ENCODE results near the gene ASB18. TPM values are rescaled to one million over a fixed set of nuclear protein-coding genes. Genes with fewer than 3 reads are reported as not detected.
A peak's percentile ranks its signal among the peaks of the same experiment; 100 is the strongest.

The ASB18 gene
- total and polyA plus RNA-seq, 2 experiments from 2014 or later, result not detected

- TF ChIP-seq STAT1 (IDR thresholded peaks at IDR 0.05; ENCODE audit: unreplicated experiment) (no peak), JUNB (IDR thresholded peaks at IDR 0.05; ENCODE audit: unreplicated experiment) (no peak), REST (IDR thresholded peaks at IDR 0.05; ENCODE audit: unreplicated experiment) (no peak), ZNF114 (CRISPR knock-in tag; IDR thresholded peaks at IDR 0.05) (no peak), ZNF331 (CRISPR knock-in tag; IDR thresholded peaks at IDR 0.05; ENCODE audit: low read depth) (no peak), EZH2 (IDR thresholded peaks at IDR 0.05; ENCODE audit: low read depth, unreplicated experiment) (no peak), EZH2phosphoT487 (IDR thresholded peaks at IDR 0.05; ENCODE audit: unreplicated experiment) (no peak), POLR2AphosphoS5 (IDR thresholded peaks at IDR 0.05; ENCODE audit: low read depth) (no peak)
- TF ChIP-seq, protein P1, sequence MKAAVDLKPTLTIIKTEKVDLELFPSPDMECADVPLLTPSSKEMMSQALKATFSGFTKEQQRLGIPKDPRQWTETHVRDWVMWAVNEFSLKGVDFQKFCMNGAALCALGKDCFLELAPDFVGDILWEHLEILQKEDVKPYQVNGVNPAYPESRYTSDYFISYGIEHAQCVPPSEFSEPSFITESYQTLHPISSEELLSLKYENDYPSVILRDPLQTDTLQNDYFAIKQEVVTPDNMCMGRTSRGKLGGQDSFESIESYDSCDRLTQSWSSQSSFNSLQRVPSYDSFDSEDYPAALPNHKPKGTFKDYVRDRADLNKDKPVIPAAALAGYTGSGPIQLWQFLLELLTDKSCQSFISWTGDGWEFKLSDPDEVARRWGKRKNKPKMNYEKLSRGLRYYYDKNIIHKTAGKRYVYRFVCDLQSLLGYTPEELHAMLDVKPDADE (IDR thresholded peaks at IDR 0.05), result peak; percentile 37; the same call in 1 of the 2 replicates
- TF ChIP-seq, protein P2, sequence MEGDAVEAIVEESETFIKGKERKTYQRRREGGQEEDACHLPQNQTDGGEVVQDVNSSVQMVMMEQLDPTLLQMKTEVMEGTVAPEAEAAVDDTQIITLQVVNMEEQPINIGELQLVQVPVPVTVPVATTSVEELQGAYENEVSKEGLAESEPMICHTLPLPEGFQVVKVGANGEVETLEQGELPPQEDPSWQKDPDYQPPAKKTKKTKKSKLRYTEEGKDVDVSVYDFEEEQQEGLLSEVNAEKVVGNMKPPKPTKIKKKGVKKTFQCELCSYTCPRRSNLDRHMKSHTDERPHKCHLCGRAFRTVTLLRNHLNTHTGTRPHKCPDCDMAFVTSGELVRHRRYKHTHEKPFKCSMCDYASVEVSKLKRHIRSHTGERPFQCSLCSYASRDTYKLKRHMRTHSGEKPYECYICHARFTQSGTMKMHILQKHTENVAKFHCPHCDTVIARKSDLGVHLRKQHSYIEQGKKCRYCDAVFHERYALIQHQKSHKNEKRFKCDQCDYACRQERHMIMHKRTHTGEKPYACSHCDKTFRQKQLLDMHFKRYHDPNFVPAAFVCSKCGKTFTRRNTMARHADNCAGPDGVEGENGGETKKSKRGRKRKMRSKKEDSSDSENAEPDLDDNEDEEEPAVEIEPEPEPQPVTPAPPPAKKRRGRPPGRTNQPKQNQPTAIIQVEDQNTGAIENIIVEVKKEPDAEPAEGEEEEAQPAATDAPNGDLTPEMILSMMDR (conservative IDR thresholded peaks at IDR 0.05; ENCODE audit: low read depth in 2 of 2), result peak; percentile 66 to 89
- no peaks in the 10 kb centered on the region for H3K36me3 Mint-ChIP-seq (ENCODE audit: low read depth)
- peaks cover 63% of the 10 kb centered on the region for H3K27me3 Mint-ChIP-seq (ENCODE audit: insufficient read depth, low read depth, poor library complexity)
- Histone ChIP-seq H3K27ac (ENCODE audit: low read depth) (no peak overlapping the region), H3K79me2 (replicated peaks; ENCODE audit: insufficient read depth) (no peaks in the 10 kb centered on the region), H3K4me3 (peak overlapping the region; percentile 56), H3K27me3 (ENCODE audit: insufficient read depth) (peaks cover 73% of the 10 kb centered on the region), H3K4me2 (peak overlapping the region; percentile 81), H3F3A (replicated peaks; ENCODE audit: low read depth) (peaks cover 13% of the 10 kb centered on the region; the same call in 1 of the 2 replicates), H4K20me1 (replicated peaks; ENCODE audit: insufficient read depth) (peaks cover 3% of the 10 kb centered on the region; the same call in 1 of the 2 replicates), H3K9me2 (ENCODE audit: insufficient read depth) (no peaks in the 10 kb centered on the region), H3K4me1 (ENCODE audit: insufficient read depth) (peaks cover 41% of the 10 kb centered on the region), H3K36me3 (ENCODE audit: insufficient read depth) (no peaks in the 10 kb centered on the region), H2AFZ (peak overlapping the region; percentile 56)
- H3K4me1 Mint-ChIP-seq, result peaks cover 51% of the 10 kb centered on the region
- H3K9me3 Mint-ChIP-seq, result no peaks in the 10 kb centered on the region; the same call in 2 of the 3 replicates
- ATAC-seq (peak; percentile 50), DNase-seq (ENCODE audit: low spot score) (peak; percentile 85)
- H3K27ac Mint-ChIP-seq, result no peak overlapping the region
- peak overlapping the region; percentile 75 for H3K4me3 Mint-ChIP-seq
Measured at GRCh38 chr2:236177967-236178889, 86.0 kb downstream of the ASB18 start.

All from GM23338 (cell line).